Neural cell (in vitro differentiated cells): ENCODE measurements around the gene AIFM2. TPM values are rescaled to one million over a fixed set of nuclear protein-coding genes. Genes with fewer than 3 reads are reported as not detected.

ENCODE experiments used
- H2AFZ ChIP-seq: fragments of 200-600, 300-800 bp; sonication (generic), shearing (Covaris generic); 2 replicates; pipeline ENCODE4 v1.6.0; 2014; ENCODE audit warnings: low read depth, mild to moderate bottlenecking, antibody characterized with exemption, low read length, moderate library complexity
- H3F3A ChIP-seq: fragments of 200-600 bp; shearing (Covaris generic); 2 replicates; pipeline ENCODE4 v1.6.1; 2016; ENCODE audit warnings: mild to moderate bottlenecking, moderate library complexity, mixed read lengths, antibody characterized with exemption, low read length; ENCODE audit not compliant: insufficient read depth, poor library complexity, severe bottlenecking
- H3K27ac ChIP-seq: fragments of 200-600, 300-800 bp; sonication (generic), shearing (Covaris generic); 2 replicates; pipeline ENCODE4 v1.5.1; 2014; ENCODE audit warnings: mild to moderate bottlenecking, low read length, moderate library complexity
- H3K27me3 ChIP-seq: fragments of 300-800, 200-600 bp; sonication (generic), shearing (Covaris generic); 2 replicates; pipeline ENCODE4 v1.6.0; 2014; ENCODE audit warnings: mild to moderate bottlenecking, low read depth, low read length, moderate library complexity; ENCODE audit not compliant: insufficient read depth
- H3K36me3 ChIP-seq: fragments of 300-800, 200-600 bp; sonication (generic), shearing (Covaris generic); 2 replicates; pipeline ENCODE4 v1.5.1; 2014; ENCODE audit warnings: mild to moderate bottlenecking, antibody characterized with exemption, low read length, moderate library complexity; ENCODE audit not compliant: insufficient read depth
- H3K4me2 ChIP-seq: fragments of 300-800, 200-600 bp; sonication (generic), shearing (Covaris generic); 2 replicates; pipeline ENCODE4 v1.6.0; 2014; ENCODE audit warnings: mild to moderate bottlenecking, low read length
- H3K4me3 ChIP-seq: fragments of 300-800, 200-600 bp; sonication (generic), shearing (Covaris generic); 2 replicates; pipeline ENCODE4 v1.5.1; 2014; ENCODE audit warnings: mild to moderate bottlenecking, low read length, moderate library complexity
- H3K79me2 ChIP-seq: fragments of 200-600 bp; shearing (Covaris generic); replicated peaks from 2 replicates; pipeline ENCODE4 v1.6.0; 2014; ENCODE audit warnings: mild to moderate bottlenecking, low read length, moderate library complexity; ENCODE audit not compliant: insufficient read depth
- H3K9ac ChIP-seq: fragments of 300-800, 200-600 bp; sonication (generic), shearing (Covaris generic); 2 replicates; pipeline ENCODE4 v1.6.1; 2016; ENCODE audit warnings: mild to moderate bottlenecking, low read length, mixed read lengths
- H3K9me2 ChIP-seq: fragments of 200-600 bp; shearing (Covaris generic); 2 replicates; pipeline ENCODE4 v1.6.1; 2016; ENCODE audit warnings: mild to moderate bottlenecking, low read length, mixed read lengths; ENCODE audit not compliant: insufficient read depth
- H3K9me3 ChIP-seq: fragments of 200-600, 300-800 bp; sonication (generic), shearing (Covaris generic); 2 replicates; pipeline ENCODE4 v1.6.1; 2016; ENCODE audit warnings: mild to moderate bottlenecking, mixed run types, low read length, moderate library complexity, mixed read lengths
- H4K20me1 ChIP-seq: fragments of 200-600 bp; shearing (Covaris generic); 2 replicates; pipeline ENCODE4 v1.6.1; 2016; ENCODE audit warnings: mild to moderate bottlenecking, mixed run types; ENCODE audit not compliant: insufficient read depth
- EP300 ChIP-seq: fragments of 450-650 bp; conservative IDR thresholded peaks from 2 replicates; pipeline ENCODE4 v1.6.1; 2014; ENCODE audit warnings: antibody characterized with exemption, mild to moderate bottlenecking, moderate library complexity; ENCODE audit not compliant: poor library complexity, severe bottlenecking
- EZH2 ChIP-seq: fragments of 200-600, 300-800 bp; shearing (Covaris generic), sonication (generic); IDR thresholded peaks from 2 replicates; pipeline ENCODE4 v1.6.1; 2014; ENCODE audit warnings: antibody characterized with exemption, low read length, borderline replicate concordance, mild to moderate bottlenecking; ENCODE audit not compliant: insufficient read depth, poor library complexity, severe bottlenecking
- MXI1 ChIP-seq: fragments of 450-650 bp; conservative IDR thresholded peaks from 2 replicates; pipeline ENCODE4 v1.6.1; 2014; ENCODE audit warnings: antibody characterized with exemption, mild to moderate bottlenecking; ENCODE audit not compliant: poor library complexity, severe bottlenecking
- POLR2AphosphoS5 ChIP-seq: IDR thresholded peaks from 2 replicates; pipeline ENCODE4 v1.6.1; 2012
- RAD21 ChIP-seq: fragments of 450-650 bp; conservative IDR thresholded peaks from 2 replicates; pipeline ENCODE4 v1.6.1; 2014; ENCODE audit warnings: antibody characterized with exemption, mild to moderate bottlenecking, moderate library complexity
- SMC3 ChIP-seq: fragments of 450-650 bp; conservative IDR thresholded peaks from 2 replicates; pipeline ENCODE4 v1.6.1; 2014; ENCODE audit warnings: antibody characterized with exemption, mild to moderate bottlenecking, moderate library complexity; ENCODE audit not compliant: poor library complexity
- TAF1 ChIP-seq: IDR thresholded peaks from 2 replicates; pipeline ENCODE4 v1.6.1; 2012; ENCODE audit warnings: low read depth
- polyA plus RNA-seq: library from polyadenylated mRNA; depleted of rRNA; stranded (reverse); fragments of >200 nt; gene quantifications from 2 replicates; pipeline ENCODE4 v1.2.3, GENCODE V29; 2014
- TF ChIP-seq, protein P1 (sequence below): IDR thresholded peaks from 2 replicates; pipeline ENCODE4 v1.6.1; 2012; ENCODE audit warnings: borderline replicate concordance
- TF ChIP-seq, protein P2 (sequence below): fragments of 450-650 bp; IDR thresholded peaks from 2 replicates; pipeline ENCODE4 v1.5.1; 2014; ENCODE audit warnings: antibody characterized with exemption, mild to moderate bottlenecking, moderate library complexity; ENCODE audit not compliant: poor library complexity, severe bottlenecking

AIFM2 gene
- polyA plus RNA-seq, 1 donor from 2014 or later = 0.78 TPM

DNA sequence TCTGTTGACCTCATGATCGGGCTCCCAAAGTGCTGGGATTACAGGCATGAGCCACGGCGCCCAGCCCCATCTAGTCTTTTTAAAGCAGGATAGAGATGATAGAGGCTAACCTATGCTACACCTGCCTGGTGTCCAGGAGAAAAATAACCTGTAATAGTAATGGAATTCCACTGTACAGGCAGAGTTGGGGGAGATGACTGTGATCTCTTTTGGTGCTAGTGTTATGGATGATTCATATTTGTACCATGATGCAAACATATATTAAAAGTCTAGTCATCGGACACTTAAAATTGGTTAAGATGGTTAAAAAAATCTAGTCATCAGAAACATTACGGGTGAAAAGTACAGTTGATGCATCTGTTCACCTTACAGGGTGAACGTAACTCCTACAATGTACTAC is 43.8 kb upstream of the AIFM2 start:
- no peak overlapping the region for H3K4me2 ChIP-seq
- no peaks in the 10 kb centered on the region for H3K9me3 ChIP-seq
- H3K79me2 ChIP-seq = no peaks in the 10 kb centered on the region
- TF ChIP-seq EZH2 (no peak), EP300 (no peak), POLR2AphosphoS5 (no peak)
- H2AFZ ChIP-seq = no peak overlapping the region
- H3K9ac ChIP-seq = no peak overlapping the region
- H3K4me3 ChIP-seq = no peak overlapping the region
- no peaks in the 10 kb centered on the region for H4K20me1 ChIP-seq
- no peak overlapping the region for H3K27ac ChIP-seq
- no peaks in the 10 kb centered on the region for H3K9me2 ChIP-seq
- no peaks in the 10 kb centered on the region for H3K36me3 ChIP-seq
- H3F3A ChIP-seq = no peaks in the 10 kb centered on the region
- H3K27me3 ChIP-seq = no peaks in the 10 kb centered on the region

DNA sequence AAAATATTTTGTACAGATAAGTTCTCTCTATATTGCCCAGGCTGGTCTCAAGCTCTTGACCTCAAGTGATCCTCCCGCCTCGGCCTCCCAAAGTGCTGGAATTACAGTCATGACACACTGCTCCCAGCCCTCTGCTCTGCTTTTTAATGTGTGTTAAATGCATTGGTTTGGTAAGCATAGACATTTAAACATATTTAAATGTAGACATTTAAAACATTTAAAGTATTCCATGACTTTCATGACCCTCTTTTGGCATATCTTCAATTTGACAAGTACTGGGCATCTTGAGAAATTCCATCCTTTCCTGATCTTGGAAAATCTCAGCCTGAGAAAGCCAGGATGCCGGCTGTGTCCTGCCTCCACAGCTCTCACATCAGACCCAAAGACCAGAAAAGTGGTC is 42.9 kb upstream of the AIFM2 start:
- Histone ChIP-seq H3K9me3 (no peaks in the 10 kb centered on the region), H3K9ac (no peak overlapping the region), H3F3A (no peaks in the 10 kb centered on the region), H3K27ac (no peak overlapping the region), H3K9me2 (no peaks in the 10 kb centered on the region), H4K20me1 (no peaks in the 10 kb centered on the region), H2AFZ (no peak overlapping the region), H3K79me2 (no peaks in the 10 kb centered on the region), H3K4me2 (no peak overlapping the region), H3K36me3 (no peaks in the 10 kb centered on the region), H3K4me3 (no peak overlapping the region), H3K27me3 (no peaks in the 10 kb centered on the region)
- no peak for TF ChIP-seq SMC3
- TF ChIP-seq EP300 = no peak

DNA sequence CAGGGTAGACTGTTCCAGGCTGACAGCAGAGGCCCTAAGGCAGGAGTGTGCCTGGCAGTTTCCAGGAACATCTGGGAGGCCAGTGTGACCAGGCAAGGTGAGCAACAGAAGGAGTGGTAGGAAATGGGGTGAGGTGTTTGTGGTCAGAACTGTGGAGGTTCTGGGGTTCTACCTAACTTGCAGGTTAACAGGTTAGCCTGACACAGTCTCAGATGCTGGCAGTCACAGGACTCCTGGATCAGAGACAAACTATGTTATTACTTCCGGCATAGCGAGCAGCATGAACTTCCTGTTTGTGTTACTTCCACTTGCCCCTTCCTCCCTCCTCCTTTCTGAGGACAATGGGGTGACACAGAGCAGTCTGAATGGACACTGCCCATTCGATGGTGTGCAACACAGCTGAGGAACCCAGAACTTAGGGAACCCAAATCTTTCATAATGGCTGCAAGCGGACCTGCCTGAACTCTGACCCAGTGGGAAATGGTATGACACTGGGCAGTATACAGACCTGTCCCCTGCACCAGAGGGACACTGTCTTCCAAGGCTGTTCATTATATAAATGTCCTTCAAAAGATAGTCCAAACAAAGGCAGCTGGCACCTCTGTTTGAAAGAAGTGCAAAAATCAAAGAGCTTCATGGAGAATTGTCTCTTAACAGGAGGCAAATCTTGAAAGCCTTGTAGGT is 41.6 kb upstream of the AIFM2 start:
- Histone ChIP-seq H2AFZ (no peak overlapping the region), H3K27me3 (no peaks in the 10 kb centered on the region), H3K4me2 (no peak overlapping the region), H3K9ac (no peak overlapping the region), H3K27ac (no peak overlapping the region), H3K36me3 (no peaks in the 10 kb centered on the region), H3K4me3 (no peak overlapping the region), H4K20me1 (no peaks in the 10 kb centered on the region), H3K79me2 (peaks cover 8% of the 10 kb centered on the region), H3K9me2 (no peaks in the 10 kb centered on the region), H3K9me3 (no peaks in the 10 kb centered on the region), H3F3A (no peaks in the 10 kb centered on the region)
- no peak for TF ChIP-seq EZH2
- TF ChIP-seq, protein P1, sequence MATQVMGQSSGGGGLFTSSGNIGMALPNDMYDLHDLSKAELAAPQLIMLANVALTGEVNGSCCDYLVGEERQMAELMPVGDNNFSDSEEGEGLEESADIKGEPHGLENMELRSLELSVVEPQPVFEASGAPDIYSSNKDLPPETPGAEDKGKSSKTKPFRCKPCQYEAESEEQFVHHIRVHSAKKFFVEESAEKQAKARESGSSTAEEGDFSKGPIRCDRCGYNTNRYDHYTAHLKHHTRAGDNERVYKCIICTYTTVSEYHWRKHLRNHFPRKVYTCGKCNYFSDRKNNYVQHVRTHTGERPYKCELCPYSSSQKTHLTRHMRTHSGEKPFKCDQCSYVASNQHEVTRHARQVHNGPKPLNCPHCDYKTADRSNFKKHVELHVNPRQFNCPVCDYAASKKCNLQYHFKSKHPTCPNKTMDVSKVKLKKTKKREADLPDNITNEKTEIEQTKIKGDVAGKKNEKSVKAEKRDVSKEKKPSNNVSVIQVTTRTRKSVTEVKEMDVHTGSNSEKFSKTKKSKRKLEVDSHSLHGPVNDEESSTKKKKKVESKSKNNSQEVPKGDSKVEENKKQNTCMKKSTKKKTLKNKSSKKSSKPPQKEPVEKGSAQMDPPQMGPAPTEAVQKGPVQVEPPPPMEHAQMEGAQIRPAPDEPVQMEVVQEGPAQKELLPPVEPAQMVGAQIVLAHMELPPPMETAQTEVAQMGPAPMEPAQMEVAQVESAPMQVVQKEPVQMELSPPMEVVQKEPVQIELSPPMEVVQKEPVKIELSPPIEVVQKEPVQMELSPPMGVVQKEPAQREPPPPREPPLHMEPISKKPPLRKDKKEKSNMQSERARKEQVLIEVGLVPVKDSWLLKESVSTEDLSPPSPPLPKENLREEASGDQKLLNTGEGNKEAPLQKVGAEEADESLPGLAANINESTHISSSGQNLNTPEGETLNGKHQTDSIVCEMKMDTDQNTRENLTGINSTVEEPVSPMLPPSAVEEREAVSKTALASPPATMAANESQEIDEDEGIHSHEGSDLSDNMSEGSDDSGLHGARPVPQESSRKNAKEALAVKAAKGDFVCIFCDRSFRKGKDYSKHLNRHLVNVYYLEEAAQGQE = no peak
- TF ChIP-seq SMC3 = no peak
- TF ChIP-seq POLR2AphosphoS5 = no peak
- no peak for TF ChIP-seq RAD21
- TF ChIP-seq MXI1 = no peak
- TF ChIP-seq, protein P2, sequence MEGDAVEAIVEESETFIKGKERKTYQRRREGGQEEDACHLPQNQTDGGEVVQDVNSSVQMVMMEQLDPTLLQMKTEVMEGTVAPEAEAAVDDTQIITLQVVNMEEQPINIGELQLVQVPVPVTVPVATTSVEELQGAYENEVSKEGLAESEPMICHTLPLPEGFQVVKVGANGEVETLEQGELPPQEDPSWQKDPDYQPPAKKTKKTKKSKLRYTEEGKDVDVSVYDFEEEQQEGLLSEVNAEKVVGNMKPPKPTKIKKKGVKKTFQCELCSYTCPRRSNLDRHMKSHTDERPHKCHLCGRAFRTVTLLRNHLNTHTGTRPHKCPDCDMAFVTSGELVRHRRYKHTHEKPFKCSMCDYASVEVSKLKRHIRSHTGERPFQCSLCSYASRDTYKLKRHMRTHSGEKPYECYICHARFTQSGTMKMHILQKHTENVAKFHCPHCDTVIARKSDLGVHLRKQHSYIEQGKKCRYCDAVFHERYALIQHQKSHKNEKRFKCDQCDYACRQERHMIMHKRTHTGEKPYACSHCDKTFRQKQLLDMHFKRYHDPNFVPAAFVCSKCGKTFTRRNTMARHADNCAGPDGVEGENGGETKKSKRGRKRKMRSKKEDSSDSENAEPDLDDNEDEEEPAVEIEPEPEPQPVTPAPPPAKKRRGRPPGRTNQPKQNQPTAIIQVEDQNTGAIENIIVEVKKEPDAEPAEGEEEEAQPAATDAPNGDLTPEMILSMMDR = no peak
- no peak for TF ChIP-seq TAF1
- TF ChIP-seq EP300 = no peak
